NB4 (cell line): ENCODE measurements around the gene CDC34.

ENCODE experiments used
- DNase-seq: peaks from one replicate; pipeline ENCODE4 v3.0.0; 2010; ENCODE audit warnings: low read depth
- H3K4me3 ChIP-seq: one replicate; pipeline ENCODE4 v1.5.1; 2011; ENCODE audit warnings: mild to moderate bottlenecking, low read depth, low read length, moderate library complexity
- MYC ChIP-seq: IDR thresholded peaks from 2 replicates; pipeline ENCODE4 v1.6.1; 2011; ENCODE audit warnings: low read depth, low read length
- POLR2A ChIP-seq: IDR thresholded peaks from 2 replicates; pipeline ENCODE4 v1.6.1; 2011; ENCODE audit warnings: mild to moderate bottlenecking; ENCODE audit not compliant: insufficient read length; ENCODE audit errors: extremely low read depth
- TF ChIP-seq, protein P1 (sequence below): IDR thresholded peaks from 2 replicates; pipeline ENCODE4 v1.6.1; 2011; ENCODE audit warnings: low read depth, low read length
- TF ChIP-seq, protein P2 (sequence below): IDR thresholded peaks from one replicate; pipeline ENCODE4 v1.5.1; 2012; ENCODE audit warnings: low read depth, low read length

The CDC34 gene

DNA sequence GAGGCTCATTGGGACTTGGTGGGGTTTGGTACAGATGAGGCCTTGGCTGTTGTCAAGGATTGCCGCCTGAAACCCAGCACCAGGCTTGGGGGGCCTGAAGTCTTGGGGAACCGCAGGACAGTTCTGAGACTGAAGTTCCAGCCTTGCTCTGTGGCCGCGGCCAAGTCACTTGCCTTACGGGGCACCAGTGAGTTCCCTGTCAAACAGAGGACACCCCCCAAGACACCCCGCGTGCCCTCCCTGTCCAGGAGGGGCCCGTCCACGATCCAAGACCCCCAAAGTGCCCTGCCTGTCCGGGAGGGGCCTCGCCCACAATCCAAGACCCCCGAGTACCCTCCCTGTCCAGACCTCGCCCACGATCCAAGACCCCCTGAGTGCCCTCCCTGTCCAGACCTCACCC, 2.5 kb downstream of the CDC34 start:
- no peak overlapping the region for H3K4me3 ChIP-seq
- no peak for DNase-seq
- TF ChIP-seq MYC (no peak), POLR2A (no peak)
- TF ChIP-seq, protein P1, sequence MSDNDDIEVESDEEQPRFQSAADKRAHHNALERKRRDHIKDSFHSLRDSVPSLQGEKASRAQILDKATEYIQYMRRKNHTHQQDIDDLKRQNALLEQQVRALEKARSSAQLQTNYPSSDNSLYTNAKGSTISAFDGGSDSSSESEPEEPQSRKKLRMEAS, result no peak
- TF ChIP-seq, protein P2, sequence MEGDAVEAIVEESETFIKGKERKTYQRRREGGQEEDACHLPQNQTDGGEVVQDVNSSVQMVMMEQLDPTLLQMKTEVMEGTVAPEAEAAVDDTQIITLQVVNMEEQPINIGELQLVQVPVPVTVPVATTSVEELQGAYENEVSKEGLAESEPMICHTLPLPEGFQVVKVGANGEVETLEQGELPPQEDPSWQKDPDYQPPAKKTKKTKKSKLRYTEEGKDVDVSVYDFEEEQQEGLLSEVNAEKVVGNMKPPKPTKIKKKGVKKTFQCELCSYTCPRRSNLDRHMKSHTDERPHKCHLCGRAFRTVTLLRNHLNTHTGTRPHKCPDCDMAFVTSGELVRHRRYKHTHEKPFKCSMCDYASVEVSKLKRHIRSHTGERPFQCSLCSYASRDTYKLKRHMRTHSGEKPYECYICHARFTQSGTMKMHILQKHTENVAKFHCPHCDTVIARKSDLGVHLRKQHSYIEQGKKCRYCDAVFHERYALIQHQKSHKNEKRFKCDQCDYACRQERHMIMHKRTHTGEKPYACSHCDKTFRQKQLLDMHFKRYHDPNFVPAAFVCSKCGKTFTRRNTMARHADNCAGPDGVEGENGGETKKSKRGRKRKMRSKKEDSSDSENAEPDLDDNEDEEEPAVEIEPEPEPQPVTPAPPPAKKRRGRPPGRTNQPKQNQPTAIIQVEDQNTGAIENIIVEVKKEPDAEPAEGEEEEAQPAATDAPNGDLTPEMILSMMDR, result no peak

- no peak for DNase-seq
- H3K4me3 ChIP-seq, result no peak overlapping the region
- TF ChIP-seq, protein P2, result no peak
- TF ChIP-seq MYC, result no peak
- TF ChIP-seq, protein P1, result no peak
- TF ChIP-seq POLR2A, result no peak
Measured at GRCh38 chr19:535017-535835, 3.7 kb downstream of the CDC34 start.

DNA sequence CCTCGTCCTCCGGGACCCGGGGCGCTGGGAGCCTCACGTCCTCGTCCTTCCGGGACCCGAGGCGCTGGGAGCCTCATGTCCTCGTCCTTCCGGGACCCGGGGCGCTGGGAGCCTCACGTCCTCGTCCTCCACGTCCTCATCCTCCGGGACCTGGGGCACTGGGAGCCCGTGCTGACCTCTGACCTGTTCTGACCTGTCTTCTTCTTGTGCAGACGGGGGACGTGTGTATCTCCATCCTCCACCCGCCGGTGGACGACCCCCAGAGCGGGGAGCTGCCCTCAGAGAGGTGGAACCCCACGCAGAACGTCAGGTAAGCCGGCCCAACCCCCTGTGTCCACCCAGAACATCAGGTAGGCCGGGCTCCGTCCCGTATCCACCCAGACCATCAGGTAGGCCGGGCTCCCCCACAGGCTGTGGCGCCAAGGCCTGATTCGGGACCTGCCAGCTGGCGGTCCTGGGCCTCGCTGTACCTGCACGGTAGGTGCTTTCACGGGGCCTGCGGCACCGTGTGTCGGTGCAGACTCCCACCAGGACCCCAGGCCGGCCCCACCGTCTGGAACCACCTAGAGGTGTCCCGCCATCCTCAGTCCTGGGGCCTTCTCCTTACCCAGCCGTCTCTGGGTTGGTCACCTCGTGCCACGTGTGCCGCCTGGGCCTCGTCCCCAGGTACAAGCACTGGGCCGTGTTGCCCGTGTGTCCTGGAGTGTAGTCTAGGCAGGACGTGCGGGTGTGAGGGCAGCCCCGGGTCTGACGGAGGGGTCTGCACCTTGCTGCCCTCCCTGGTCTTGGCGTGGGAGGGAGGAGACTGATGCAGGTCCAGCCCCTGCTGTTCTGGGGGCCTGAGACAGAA, 4.7 kb downstream of the CDC34 start:
- TF ChIP-seq MYC (no peak), POLR2A (no peak)
- TF ChIP-seq, protein P1, result no peak
- TF ChIP-seq, protein P2, result no peak
- H3K4me3 ChIP-seq, result no peak overlapping the region
- DNase-seq, result no peak

- no peak for TF ChIP-seq MYC
- TF ChIP-seq, protein P2, result no peak
- TF ChIP-seq, protein P1, result no peak
- no peak for TF ChIP-seq POLR2A
- DNase-seq, result no peak
- H3K4me3 ChIP-seq, result no peak overlapping the region
Measured at GRCh38 chr19:536881-537404, 5.4 kb downstream of the CDC34 start.

- no peak for DNase-seq
- no peak for TF ChIP-seq MYC
- no peak overlapping the region for H3K4me3 ChIP-seq
Measured at GRCh38 chr19:538641-539428, 7.3 kb downstream of the CDC34 start.
